ENCODE results near the gene TIMM10. TPM values are rescaled to one million over a fixed set of nuclear protein-coding genes. Genes with fewer than 3 reads are reported as not detected.

The TIMM10 gene
- total RNA-seq, 1 donor from 2014 or later = 54.5 TPM

DNA sequence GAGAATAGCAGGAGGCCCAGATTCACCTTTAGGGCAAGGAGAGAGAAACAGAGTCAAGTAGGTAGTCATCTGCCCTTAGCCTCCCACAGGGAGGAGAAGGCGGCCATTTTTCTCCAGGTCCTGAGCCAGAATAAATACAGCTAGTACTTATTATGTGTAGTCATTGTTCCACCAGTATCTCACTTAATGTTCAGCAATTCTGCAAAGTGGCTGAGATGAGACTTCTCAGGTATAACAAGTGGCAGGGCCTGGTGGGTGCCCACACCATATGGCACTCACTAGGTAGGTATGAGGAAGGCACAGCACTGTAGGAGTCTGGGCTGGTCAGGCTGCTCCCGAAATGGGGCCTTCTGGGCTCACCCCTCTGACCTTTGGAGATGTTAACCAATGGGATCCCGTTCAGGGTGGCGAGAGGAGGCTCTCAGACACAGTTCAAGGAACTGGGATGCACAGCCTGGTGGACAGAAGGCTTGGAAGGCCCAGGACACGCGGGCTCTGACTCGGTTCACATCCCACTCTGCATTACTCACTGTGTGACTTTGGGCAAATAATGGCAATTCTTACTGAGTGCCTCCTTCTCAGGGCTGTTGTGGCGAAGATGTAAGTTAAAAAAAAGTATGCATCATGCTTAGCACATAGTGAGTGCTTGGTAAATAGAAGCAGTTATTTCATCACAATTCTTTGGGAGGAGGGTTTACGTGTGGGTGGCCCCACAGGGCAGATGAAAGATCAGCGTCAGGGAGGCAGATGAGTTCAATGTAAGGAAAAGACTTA is 45.1 kb downstream of the TIMM10 start:
- DNase-seq (ENCODE audit: extremely low spot score, unreplicated experiment) = no peak
- H3K27me3 Mint-ChIP-seq (ENCODE audit: unreplicated experiment) = peaks cover 26% of the 10 kb centered on the region
- peaks cover 14% of the 10 kb centered on the region for H3K4me1 Mint-ChIP-seq (ENCODE audit: unreplicated experiment)
- no peak overlapping the region for H3K27ac Mint-ChIP-seq (ENCODE audit: unreplicated experiment)
- peaks cover 9% of the 10 kb centered on the region for H3K36me3 Mint-ChIP-seq (ENCODE audit: unreplicated experiment)
- no peak for TF ChIP-seq CTCF (IDR thresholded peaks at IDR 0.05)
- no peak overlapping the region for H3K4me3 Mint-ChIP-seq (ENCODE audit: unreplicated experiment)
- no peaks in the 10 kb centered on the region for H3K9me3 Mint-ChIP-seq (ENCODE audit: unreplicated experiment)

- no peak for DNase-seq (ENCODE audit: extremely low spot score, unreplicated experiment)
- Mint-ChIP-seq H3K36me3 (ENCODE audit: unreplicated experiment) (peaks cover 9% of the 10 kb centered on the region), H3K9me3 (ENCODE audit: unreplicated experiment) (no peaks in the 10 kb centered on the region), H3K27ac (ENCODE audit: unreplicated experiment) (no peak overlapping the region), H3K27me3 (ENCODE audit: unreplicated experiment) (peaks cover 35% of the 10 kb centered on the region), H3K4me3 (ENCODE audit: unreplicated experiment) (no peak overlapping the region), H3K4me1 (ENCODE audit: unreplicated experiment) (peaks cover 14% of the 10 kb centered on the region)
- TF ChIP-seq CTCF (IDR thresholded peaks at IDR 0.05) = no peak
These were observed 46.3 kb downstream of the TIMM10 start for GRCh38 chr11:57484141-57484710.

GRCh38 chr11:57483562-57483918 is 47.0 kb downstream of the TIMM10 start:
- Mint-ChIP-seq H3K9me3 (ENCODE audit: unreplicated experiment) (no peaks in the 10 kb centered on the region), H3K27me3 (ENCODE audit: unreplicated experiment) (peaks cover 40% of the 10 kb centered on the region), H3K27ac (ENCODE audit: unreplicated experiment) (no peak overlapping the region), H3K4me1 (ENCODE audit: unreplicated experiment) (peaks cover 14% of the 10 kb centered on the region), H3K4me3 (ENCODE audit: unreplicated experiment) (peak overlapping the region; percentile 53), H3K36me3 (ENCODE audit: unreplicated experiment) (peaks cover 9% of the 10 kb centered on the region)
- TF ChIP-seq CTCF (IDR thresholded peaks at IDR 0.05) = no peak
- DNase-seq (ENCODE audit: extremely low spot score, unreplicated experiment) = no peak

DNA sequence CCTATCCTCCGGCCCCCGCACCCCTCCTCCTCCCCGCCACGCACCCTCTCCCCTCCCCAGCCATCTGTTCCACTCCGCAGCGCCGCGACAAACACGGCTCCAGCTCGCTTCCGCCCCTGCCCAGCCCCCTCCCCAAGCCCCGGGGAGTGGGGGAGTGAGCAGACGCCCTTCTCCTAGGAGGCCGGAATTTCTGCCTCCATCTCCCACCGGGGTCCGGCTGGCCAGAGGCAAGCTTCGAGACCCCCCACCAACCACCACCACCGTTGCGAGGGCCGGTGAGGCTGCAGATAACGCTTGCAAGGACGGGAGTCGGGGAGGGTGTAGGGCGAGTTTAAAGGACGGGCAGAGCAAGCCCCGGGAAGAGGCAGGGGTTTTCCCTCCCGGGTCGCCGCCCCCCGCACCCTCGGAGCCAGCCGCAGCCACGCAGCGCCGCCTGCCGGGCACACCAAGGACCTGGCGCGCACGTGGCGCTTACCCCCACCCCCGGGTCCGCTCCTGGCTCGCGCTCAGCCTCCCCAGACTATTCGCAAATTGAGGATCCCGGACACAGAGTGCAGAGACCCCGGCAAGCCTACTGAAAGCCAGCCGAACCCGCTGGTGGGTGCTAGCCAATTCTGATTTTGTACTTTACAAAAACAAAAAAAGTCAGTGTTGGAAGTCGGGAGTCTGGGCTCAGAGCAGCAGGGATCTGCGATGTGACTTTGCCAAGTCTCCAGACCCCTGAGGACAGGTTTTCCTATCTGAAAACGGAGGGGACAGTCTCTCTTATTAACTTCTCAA is 47.6 kb downstream of the TIMM10 start:
- H3K9me3 Mint-ChIP-seq (ENCODE audit: unreplicated experiment) = no peaks in the 10 kb centered on the region
- peaks cover 8% of the 10 kb centered on the region for H3K36me3 Mint-ChIP-seq (ENCODE audit: unreplicated experiment)
- no peak overlapping the region for H3K27ac Mint-ChIP-seq (ENCODE audit: unreplicated experiment)
- DNase-seq (ENCODE audit: extremely low spot score, unreplicated experiment) = no peak
- H3K4me3 Mint-ChIP-seq (ENCODE audit: unreplicated experiment) = peak overlapping the region; percentile 55
- peaks cover 14% of the 10 kb centered on the region for H3K4me1 Mint-ChIP-seq (ENCODE audit: unreplicated experiment)
- H3K27me3 Mint-ChIP-seq (ENCODE audit: unreplicated experiment) = peaks cover 44% of the 10 kb centered on the region
- TF ChIP-seq CTCF (IDR thresholded peaks at IDR 0.05) = peak; percentile 81
